Ovary (tissue), 3 donors: ENCODE data around the gene KRT8.

Source experiments
- POLR2A ChIP-seq: fragments of 450-650 bp; IDR thresholded peaks from one replicate; pipeline ENCODE4 v1.6.1; 2017; ENCODE audit warnings: antibody characterized with exemption, mild to moderate bottlenecking, moderate library complexity
- TF ChIP-seq, protein P1 (sequence below), 3 donors: fragments of 450-650 bp in 2 of 3; fragments of 200-600 bp in 1 of 3; IDR thresholded peaks; one replicate each; pipeline versions ENCODE4 v1.5.1 to v1.8.0; 2016 to 2022; ENCODE audit warnings: antibody characterized with exemption in 3 of 3, mild to moderate bottlenecking in 1 of 3
- donor health status: DM: no; HTN: no; CAD: no.

- no peak for TF ChIP-seq POLR2A
- TF ChIP-seq, protein P1, sequence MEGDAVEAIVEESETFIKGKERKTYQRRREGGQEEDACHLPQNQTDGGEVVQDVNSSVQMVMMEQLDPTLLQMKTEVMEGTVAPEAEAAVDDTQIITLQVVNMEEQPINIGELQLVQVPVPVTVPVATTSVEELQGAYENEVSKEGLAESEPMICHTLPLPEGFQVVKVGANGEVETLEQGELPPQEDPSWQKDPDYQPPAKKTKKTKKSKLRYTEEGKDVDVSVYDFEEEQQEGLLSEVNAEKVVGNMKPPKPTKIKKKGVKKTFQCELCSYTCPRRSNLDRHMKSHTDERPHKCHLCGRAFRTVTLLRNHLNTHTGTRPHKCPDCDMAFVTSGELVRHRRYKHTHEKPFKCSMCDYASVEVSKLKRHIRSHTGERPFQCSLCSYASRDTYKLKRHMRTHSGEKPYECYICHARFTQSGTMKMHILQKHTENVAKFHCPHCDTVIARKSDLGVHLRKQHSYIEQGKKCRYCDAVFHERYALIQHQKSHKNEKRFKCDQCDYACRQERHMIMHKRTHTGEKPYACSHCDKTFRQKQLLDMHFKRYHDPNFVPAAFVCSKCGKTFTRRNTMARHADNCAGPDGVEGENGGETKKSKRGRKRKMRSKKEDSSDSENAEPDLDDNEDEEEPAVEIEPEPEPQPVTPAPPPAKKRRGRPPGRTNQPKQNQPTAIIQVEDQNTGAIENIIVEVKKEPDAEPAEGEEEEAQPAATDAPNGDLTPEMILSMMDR (IDR thresholded peaks at IDR 0.05) = no peak
These were observed 21.8 kb upstream of the KRT8 start for GRCh38 chr12:52926596-52927234.
